GM18861 (cell line): ENCODE results near the gene CPA1.
"Not testable (repeated sequence)": the region's sequence is repeated elsewhere in the genome, so short reads cannot be mapped to it uniquely, and the experiment has no call there.

Experiments used
- ATAC-seq: cut with Tn5 transposase; IDR thresholded peaks from one replicate; pipeline ENCODE4 v1.9.1; 2021; ENCODE audit not compliant: unreplicated experiment

CPA1 gene

GRCh38 chr7:130371046-130371445 is 9.2 kb upstream of the CPA1 start:
- no peak for ATAC-seq

- no peak for ATAC-seq
These were observed 7.7 kb upstream of the CPA1 start for GRCh38 chr7:130372402-130373165.

- ATAC-seq, result no peak
These were observed 5.8 kb upstream of the CPA1 start for GRCh38 chr7:130374507-130374906.

GRCh38 chr7:130376461-130376860 is 3.8 kb upstream of the CPA1 start:
- ATAC-seq, result not testable (repeated sequence)

DNA sequence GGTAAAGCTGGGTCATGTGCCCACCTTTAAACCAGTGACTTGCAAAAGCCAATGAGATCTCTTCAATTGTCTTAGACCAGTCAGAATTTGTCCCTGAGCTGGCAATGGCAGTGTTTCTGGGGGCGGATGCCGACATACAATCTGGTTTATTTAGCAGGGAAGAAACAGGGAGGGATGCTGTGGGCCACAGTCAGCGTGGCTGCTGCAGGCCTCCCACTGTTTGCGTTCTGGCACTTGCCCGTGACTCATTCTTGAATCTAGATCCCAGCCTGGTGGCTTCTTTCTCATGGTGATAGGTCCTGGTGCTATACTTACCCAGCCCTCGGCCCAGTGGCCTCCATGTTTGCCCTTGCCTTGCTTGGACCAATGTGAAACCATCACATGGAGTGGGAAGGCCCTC is 3.1 kb upstream of the CPA1 start:
- no peak for ATAC-seq

GRCh38 chr7:130379019-130379418 is 1.3 kb upstream of the CPA1 start:
- no peak for ATAC-seq

- no peak for ATAC-seq
These were observed 768 bp upstream of the CPA1 start for GRCh38 chr7:130379532-130379920.

DNA sequence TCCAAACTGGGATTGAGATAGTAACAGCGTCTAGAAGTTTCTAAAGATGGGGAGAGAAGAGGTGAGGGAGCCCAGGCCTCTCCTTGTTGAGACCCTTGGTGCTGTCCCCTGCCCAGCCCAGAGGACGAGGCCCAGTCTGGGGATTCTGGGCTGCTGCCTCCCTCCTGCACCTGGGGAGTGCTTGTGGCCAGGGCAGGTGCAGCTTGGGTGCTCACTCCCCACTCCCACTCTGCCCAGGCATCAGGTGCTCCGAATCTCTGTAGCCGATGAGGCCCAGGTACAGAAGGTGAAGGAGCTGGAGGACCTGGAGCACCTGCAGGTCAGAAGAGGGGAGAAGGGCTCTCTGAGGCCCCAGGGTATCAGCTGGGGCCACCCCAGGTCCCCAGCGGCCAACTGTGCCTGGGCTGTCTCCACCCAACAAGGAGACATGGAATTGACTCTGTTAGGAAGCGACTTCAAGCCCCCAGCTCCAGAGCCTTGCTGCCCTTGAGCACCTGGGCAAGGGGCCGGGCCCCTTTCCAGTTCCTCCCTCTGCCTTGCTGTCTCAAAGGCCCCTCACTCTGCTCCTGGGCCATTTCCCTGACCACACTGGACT is 664 bp downstream of the CPA1 start:
- no peak for ATAC-seq

DNA sequence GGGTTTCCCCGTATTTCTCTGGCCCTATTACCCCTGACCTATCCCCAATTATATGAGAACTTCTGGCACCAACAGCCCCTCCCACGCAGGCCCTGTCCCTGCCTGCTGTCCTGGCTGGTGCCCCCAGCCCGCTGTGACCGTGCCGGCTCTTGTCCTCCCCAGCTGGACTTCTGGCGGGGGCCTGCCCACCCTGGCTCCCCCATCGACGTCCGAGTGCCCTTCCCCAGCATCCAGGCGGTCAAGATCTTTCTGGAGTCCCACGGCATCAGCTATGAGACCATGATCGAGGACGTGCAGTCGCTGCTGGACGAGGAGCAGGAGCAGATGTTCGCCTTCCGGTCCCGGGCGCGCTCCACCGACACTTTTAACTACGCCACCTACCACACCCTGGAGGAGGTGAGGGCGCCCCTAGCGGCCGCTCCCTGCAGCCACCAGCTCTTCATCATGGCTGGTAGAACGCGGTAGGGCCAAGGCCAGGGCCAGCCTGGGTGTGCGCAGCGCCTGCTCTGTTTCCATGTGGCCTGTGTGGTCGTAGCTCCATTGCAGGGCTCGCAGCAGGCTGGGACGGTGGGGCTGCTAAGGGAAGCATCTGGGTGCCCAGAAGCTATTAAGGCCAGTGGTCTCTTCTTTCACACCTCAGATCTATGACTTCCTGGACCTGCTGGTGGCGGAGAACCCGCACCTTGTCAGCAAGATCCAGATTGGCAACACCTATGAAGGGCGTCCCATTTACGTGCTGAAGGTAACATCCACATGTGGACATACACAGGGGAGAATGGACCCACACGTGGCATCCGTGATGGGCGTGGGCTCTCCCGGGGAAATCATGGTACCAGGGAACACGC is 1.4 kb downstream of the CPA1 start:
- ATAC-seq, result no peak

DNA sequence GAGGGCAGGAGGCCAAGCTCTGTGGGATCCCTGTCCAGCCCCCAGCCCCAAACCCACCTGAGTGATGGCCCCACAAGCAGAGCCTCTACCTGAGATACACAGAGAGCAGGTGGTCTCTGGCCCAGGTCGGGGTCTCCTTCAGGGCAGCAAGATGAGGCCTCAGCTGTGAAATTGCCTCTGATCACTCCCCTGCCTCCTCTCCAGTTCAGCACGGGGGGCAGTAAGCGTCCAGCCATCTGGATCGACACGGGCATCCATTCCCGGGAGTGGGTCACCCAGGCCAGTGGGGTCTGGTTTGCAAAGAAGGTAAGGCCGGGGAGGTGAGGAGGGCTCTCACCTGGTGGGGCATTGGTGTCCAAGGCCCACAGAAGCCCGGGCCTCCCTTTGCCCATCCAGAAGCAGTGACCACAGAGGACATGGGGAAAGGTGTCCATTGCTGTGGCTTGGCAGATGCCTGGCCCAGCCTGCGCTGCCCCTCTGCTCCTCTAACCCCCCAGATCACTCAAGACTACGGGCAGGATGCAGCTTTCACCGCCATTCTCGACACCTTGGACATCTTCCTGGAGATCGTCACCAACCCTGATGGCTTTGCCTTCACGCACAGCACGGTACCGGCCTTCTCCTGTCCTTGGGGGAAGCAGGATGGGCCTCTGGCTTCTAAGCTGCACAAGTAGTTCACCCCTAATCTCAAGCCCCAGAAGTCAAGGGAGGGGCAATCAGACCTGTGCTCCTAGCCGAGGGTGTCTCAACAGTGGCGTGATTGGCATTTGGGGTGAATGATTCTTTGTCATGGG is 3.1 kb downstream of the CPA1 start:
- ATAC-seq, result no peak

GRCh38 chr7:130384371-130384801 is 4.1 kb downstream of the CPA1 start:
- no peak for ATAC-seq

- ATAC-seq, result no peak
These were observed 4.7 kb downstream of the CPA1 start for GRCh38 chr7:130384841-130385599.

- ATAC-seq, result no peak
These were observed 5.3 kb downstream of the CPA1 start for GRCh38 chr7:130385600-130386066.

- ATAC-seq, result no peak
These were observed 6.6 kb downstream of the CPA1 start for GRCh38 chr7:130386876-130387275.

DNA sequence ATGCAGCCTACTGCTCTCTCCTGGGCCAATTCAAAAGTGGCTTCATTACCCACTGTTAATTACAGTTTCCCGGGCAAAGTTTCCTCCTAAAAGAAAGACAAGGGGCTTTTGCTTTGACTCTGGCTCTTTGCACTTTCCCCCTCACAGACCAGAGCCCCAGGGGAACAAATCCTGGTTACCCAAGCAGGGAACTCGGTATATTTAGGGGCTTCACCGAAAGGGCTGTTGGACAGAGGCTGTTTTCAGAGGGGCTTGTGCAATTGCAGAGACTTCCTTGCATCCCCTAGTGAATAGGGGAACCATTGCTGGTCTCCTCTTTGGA is 7.0 kb downstream of the CPA1 start:
- ATAC-seq, result no peak

DNA sequence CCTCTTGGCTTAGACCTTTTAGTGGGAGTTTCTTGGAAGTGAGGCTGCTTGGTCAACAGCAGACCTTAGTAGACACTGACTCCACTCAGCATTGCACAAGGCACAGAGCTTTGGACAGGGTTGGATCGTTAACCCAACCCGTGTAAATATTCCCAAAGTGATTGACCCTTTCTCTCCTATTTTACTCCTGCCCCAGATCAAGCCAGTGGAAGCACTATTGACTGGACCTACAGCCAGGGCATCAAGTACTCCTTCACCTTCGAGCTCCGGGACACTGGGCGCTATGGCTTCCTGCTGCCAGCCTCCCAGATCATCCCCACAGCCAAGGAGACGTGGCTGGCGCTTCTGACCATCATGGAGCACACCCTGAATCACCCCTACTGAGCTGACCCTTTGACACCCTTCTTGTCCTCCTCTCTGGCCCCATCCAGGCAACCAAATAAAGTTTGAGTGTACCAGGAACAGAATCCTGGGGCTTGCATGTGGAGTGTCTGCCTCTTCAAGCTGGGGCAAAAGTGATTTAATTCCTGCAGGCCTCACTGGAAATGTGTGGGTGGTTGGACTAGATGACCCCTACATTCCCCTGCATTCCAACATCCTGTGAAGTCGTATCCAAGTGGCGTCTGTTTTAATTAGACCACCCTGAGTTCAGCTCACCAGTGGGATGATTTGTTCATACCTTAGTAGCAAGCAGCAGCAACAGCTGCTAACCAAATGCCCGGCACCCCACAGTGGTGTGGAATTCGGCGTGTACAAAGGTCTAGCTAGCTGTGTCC is 7.5 kb downstream of the CPA1 start:
- no peak for ATAC-seq

DNA sequence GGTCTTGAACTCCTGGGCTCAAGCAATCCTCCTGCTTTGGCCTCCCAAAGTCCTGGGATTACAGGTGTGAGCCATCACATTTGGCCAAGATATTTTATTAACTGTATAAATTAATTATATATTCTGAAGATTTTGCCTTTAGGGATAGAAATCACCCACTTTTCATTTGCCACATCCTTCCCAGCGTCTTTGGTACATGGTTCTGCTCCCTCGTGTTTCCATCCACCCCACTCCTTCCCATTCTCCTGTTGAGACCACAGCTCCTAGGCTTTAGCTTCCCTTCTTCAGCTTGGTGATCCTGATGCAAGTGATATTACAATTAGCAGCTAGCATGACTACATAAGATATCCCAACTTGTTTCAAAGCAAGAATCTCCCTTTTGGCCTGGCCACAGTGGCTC is 8.4 kb downstream of the CPA1 start:
- ATAC-seq, result no peak

- ATAC-seq, result no peak
These were observed 10.2 kb downstream of the CPA1 start for GRCh38 chr7:130390486-130390885.

- no peak for ATAC-seq
These were observed 12.8 kb downstream of the CPA1 start for GRCh38 chr7:130393101-130393561.
